Activated CD4-positive, alpha-beta T cell treated with anti-CD3 and anti-CD28 coated beads, Interleukin-2, Interleukin-6, amounts not matched to agents 100 ng/mL and 50 ng/mL, durations not matched to agents 16 hours and 8 hours (primary cell): ENCODE results near the gene GMDS.
A peak's percentile ranks its signal among the peaks of the same experiment; 100 is the strongest.

Source experiments
- DNase-seq: peaks from one replicate; pipeline ENCODE4 v3.0.0-alpha.2; 2020

Gene GMDS

DNA sequence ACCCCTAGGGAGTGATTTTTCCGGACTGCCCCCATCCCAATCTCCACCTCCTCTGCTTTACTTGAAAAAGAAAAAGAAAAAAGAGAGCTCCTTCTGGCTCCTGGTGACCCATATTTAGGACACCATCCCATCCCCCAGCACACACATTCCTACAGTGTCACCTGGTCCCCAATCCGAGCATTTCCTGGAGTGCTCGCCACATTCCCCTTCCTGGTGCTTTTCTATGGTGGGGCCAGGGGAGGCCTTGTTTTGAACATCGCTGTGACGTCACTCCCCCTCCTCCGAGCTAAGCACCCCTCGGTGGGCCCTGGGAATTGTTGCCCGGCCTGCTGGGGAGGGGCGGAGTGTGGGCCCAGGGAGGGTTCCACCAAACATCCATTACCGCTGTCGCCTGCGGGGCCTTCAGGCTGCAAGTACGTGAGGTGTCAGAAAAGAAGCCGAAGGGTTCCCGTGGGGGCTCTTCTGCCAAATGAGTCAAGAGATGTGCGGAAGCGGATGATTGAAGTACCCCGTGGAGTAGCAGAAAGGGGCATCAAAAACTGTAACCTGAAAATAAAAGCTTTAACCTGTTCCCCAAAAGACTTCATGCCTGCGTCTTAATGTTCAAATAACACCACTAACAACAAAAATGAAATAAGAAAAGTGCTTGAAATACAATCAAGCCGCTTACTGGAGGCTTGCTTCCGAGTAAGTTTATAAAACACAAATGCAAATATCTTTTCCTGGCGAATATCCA is 638.5 kb downstream of the GMDS start:
- DNase-seq: no peak

DNA sequence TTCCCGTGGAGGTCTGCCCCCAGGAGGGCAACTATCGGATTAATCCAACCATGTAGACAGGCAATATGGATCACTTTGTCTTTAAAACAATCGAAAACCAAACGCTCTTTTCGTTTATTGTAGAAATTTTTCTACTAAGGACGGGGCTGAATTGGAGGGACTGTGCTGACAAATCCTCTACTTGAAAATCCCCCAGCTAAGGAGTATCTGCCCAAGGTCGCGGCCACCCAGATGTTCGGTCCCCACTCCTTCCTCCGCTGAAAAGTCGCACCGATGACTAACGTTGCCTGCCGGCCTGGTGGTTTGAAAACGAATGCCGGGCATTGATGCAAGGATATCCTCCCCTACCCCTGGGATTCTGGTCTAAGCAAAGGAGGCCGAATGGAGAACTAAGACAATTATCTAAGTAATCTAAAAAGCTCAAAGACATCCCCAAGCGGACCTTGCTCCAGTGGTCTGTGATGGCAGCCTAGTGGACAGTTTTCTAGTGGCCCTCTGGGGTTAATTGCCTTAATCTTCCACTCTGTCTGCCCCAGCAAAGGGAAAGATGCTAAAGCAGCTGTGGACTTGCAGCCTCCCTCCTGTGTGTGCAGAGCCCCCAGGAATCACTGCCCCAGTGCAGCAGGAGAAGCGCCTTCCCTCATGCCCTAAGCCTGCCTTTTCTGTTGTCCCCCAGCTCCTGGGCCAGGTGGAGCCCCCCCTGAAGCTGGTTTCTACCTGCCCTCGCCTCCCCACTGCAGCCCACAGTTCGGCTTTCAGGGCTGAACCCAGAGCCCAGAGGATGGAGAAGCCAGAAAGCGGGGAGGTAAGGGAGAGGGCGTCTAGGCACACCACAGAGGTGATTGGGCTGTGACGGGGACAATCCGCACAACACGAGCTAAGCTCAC is 639.3 kb downstream of the GMDS start:
- DNase-seq: no peak

DNA sequence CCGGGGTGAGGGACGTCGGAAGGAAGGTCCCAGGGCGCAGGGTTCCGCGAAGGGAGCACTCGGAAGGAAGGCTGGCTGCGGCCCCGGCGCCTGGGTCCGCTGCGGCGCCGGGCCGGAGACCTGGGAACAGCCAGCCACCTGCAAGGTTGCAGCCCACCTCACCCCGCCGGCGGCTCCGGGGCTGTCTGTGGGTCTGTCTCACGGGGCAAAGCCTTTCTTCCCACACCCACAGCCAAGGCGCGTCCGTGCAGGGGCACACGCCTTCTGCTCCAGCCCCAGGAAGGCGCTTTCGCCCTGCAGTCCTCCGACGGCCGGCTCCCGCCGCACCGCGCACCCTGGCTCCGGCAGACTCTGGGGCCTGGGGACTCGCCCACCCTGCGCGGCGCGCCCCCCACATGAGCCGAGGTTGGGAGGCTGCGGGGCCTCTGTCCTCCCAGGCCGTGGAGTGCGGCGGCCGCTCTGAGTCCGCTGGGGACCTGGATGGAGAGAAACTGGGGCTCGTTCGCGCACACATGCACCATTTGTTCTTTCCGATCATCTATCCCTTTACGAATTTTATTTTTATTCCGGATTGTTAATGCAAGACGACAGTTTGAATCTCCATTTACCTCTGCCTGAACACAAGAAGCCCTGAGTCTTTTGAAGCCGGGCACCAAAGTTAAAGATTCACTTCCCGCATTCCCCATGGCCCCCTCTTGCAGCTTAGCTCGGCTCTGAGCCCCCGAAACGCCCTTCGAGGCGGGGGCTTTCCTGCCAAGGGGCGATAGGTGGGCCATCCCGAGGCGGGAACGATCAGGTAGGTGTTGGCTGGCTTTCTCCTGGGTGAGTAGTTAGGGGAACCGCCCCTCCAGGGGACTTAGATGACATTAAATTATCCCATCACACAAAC is 640.2 kb downstream of the GMDS start:
- no peak for DNase-seq

DNA sequence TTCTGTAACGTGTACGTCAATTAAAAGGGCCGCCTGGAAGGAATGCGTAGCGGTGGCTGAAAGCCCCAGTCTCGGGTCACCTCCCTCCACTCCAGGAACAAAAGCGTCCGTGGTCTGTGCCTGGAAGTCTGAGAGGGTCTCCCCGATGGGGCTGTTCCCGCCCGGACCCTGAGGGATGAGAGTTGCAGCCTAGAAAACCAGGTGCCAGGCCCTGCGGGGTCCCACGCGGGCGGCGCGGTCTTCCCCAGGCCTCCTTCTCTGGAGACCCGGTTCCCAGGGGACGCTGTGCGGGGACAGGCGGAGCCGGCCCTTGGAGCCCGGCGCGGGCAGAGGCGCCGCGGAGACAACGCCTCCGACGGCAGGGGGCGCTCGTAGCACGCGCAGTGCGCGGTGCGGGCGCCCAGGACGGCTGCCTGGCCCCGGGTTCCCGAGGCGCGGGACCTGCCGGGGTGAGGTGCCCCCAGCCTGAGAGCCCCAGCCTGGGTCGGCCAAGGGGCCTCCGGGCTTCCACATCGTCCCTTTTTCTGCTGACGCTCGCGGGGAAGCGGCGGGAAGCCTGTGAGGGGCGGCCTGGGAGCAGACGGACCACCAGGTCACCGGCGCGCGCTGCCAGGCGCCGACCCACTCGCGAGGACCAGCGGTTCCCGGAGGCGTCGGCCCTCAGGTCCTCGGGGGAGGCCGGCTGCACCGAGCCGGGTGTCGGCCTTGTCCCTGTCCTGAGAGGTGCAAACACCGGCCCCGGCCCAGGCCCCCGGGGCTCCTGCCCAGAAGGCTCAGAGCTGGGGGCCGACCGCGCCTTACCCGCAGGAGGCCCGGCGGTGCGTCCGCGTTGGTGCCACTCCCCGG is 641.0 kb downstream of the GMDS start:
- DNase-seq: peak; percentile 69

DNA sequence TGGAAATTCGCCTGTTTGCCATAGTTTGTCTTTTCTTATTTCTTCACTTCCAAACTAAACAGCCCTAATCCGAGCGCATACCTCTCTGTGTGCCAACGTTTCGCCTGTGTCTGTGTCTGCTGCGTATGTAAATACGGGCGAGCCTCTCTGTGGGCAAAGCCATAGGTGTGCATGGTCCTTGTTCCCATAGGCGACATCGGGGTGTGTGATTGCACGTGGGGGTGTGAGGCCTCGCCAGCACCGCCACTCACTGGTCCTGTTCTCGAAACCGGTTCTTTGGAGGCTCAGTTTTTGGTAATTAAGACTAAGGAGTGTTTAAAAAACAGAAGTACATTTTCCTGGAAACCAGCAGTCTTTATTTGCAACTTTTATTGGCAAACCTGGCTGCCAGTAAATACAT is 641.7 kb downstream of the GMDS start:
- DNase-seq: no peak

DNA sequence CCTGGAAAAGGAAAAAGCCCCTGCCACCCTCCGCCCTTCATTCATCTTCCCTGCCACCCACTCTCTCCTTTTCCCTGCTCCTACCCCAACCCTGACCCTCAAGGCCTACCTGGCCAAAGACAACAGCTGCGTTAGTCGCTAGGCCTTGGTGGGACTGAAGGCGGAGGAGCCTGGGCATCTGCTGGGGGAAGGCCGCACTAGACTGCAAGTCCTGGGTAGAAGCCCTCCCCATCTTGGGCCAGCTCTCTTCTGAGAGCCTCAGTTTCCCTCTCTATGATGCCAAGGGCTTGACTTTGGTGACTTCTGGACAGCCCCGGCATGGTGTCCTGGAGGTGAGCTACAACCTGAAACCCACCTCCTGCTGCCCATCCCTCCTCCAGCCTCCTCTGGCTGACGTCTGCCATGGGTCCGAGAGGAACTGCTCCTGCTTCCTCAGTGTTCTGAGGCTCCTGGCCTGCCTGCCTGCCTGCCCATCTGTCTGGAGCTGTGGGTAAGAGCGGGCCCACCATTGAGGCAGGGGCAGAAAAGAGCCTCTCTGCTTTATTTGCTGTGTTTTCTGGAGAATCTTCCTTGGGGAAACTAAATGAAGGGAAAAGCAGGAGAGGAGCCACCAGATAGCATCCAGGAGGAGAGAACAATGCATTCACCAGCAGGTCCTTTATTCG is 643.2 kb downstream of the GMDS start:
- no peak for DNase-seq

DNA sequence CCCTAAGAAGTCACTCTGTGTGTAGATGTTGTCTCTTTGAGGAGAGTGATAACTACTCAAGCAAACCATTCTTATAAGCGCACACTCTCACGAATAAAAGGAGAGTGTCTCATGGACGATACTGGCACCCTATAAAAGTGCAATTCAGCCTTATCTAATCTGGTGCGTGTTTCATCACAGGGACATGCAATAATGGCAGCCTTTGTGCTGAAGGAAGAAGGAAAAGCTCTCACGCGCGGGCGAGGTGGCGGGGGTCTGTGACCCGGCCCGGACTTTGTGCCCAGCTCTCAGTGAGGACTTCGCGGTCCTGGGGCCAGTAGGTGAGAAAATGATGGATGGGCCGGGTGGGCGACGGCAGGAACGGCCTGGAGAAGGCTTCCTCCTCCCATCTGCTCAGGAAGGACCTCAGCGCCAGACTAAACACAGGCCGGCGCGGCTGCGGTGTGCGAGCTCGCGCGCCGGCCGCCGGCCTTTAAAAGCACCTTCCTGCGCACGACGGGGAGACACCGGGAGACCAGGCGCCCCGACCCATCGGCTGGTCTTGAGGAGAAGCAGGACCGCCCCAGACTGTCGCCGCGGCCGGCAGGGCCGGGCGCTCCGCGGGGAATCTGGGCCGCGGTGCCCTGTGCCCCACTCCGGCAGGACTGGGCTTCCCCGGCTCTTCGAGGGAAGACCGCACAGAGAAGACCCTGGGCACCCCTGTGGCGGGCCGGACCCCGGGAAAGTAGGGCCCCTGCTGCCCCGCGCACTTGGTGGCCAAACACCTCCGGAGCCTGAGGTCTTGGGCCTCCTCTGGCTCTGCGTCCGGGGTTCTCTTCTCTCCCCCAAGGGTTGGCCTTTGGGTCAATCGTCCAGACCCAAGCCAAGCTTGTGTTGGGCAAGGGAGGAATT is 644.0 kb downstream of the GMDS start:
- no peak for DNase-seq

DNA sequence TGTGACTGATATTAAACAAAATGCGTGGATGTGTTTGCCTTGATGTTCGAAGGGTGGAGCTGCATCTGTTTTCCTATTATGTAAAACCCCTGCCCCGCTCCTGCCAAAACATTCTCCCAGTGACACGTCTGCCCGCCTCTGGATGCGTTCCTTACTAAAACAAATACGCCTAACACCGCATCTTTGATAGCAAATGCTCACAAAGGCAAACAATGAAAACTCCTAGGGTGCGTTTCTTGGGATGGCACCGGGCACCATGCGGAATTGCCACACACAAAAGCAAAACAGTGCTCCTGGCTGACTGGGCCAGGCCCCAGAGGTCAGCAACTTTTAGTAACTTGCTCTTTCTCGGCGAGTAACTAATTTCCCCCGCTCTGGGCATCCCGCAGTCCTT is 644.6 kb downstream of the GMDS start:
- DNase-seq: no peak

DNA sequence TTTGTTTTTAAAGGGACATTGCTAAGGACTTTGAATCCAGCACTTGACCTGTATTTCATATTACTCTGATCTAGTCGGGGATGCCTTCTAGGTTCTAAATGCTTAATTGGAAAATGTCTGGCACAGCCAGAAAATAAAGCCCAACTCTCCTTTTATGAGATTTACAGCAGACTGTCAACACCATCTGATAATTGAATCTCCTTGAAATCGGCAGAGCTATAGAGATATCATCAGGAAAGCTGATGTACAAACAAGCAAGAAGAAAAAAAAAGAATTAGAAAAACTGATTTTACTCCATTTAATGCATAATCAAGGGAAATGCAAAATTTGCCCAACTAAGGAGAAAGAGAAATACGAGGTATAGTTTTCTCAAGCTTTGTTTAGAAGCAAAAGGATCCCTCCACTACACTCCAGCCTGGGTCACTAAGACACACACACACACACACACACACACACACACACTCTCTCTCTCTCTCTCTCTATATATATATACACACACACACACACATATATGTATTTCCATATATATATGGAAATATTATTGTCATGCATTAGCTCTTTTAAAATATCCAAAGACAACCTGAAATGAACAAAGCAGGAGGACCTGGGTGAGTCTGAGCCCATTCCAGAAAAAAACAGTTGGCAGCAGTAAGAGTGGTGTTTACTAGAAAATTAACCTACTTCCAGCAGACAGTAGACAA is 645.2 kb downstream of the GMDS start:
- no peak for DNase-seq

DNA sequence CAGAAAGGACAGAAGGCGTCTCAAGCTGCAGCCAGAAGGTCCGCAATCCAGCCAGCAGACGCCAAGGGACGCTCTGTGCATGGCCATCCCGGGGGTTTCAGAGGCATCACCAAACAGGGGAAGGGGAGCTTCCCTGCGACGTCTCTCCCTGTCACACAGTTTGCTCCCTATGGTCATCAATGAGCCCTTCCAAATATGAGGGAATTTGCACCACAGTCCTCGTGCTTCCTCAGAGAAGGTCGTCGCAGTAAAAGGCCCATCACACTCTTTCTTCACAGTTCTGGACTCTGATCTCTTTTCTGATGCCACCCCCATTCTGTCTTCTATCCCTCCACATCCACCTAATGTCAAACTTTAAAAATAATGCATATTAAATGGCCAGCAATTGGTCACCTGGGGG is 645.9 kb downstream of the GMDS start:
- DNase-seq: no peak

DNA sequence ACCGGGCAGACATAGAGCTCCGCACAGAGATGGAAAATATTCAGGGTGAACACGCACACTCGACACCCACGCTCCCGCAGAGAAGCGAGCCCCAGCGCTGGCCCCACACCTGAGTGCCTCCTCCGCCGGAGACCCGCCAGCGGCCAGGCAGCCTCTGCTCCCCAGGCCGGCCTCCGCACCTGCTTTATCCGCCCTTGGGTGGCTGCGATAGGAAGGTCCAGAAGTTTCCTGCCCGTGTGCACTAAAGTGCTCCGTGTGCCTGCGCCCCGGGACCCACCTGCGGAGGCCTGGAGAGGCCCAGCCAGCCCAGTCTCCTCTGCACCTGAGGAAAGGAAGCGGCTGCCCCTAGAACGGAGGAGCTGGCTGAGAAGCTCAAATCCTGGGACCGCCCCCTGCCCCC is 646.5 kb downstream of the GMDS start:
- no peak for DNase-seq

DNA sequence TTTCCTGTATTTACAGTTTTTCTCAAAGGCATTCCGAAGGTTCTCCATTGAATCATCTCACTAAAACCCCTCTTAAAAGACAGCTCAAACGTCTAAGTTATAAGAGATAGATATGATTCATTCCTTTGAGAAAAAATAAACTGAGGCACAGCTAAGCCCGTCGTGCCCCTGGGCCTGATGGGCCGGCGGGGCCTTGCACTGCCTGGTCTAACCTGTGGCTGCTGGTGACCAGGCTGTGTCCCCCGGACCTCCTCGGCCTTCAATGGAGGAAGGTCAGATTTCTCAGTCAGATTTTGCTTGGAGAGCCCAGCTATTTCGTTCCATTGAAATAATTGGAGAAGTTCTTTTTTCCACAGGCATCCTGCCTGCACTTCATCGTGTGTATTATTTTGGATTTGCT is 647.0 kb downstream of the GMDS start:
- no peak for DNase-seq

DNA sequence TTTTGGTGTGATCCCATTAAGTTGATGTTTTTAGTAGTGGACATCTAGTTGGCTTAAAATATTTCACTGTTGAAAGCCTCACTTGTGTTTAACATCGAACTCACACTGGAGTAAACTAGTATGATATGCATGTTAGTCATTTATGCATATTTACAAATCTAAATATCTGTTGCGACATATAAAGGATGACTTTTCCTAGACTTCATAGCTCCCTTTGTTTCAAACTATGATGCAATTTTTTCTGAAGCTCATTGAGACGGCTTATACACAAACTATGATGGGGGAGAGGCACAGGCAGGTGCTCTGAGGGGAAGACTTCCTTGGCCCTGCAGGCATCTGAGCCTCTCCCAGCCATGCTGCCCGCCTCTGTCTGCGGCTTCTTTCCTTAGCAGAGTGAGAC is 647.5 kb downstream of the GMDS start:
- DNase-seq: no peak

DNA sequence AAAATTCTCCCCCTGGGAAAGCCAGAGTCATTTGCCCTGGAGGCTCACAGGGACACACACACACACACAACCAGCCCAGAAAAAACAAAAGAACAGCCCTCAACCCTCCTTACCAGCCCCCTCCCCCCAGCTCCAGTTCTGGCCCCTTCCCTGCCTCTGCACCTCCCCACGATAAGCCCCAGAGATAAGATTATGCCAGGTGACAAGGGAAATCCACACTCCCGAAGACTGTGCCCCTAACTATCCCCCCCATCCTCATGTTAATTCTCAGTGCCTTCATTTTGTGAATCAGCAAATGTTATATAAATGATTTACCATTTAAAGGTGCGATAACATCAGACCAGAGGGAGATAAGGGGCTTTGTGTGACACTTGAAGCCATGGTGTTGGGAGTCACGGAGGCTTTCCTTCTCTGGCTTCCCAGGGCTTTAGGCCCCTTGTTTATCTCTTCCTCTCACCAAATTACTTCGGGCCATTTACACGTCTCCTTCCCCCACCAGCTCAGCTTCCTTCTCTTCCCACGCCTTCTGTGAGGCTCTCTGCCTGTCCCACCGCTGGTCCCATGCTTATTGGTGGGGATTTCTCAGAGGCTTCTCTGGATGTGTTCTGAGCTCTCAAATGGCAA is 648.2 kb downstream of the GMDS start:
- no peak for DNase-seq

DNA sequence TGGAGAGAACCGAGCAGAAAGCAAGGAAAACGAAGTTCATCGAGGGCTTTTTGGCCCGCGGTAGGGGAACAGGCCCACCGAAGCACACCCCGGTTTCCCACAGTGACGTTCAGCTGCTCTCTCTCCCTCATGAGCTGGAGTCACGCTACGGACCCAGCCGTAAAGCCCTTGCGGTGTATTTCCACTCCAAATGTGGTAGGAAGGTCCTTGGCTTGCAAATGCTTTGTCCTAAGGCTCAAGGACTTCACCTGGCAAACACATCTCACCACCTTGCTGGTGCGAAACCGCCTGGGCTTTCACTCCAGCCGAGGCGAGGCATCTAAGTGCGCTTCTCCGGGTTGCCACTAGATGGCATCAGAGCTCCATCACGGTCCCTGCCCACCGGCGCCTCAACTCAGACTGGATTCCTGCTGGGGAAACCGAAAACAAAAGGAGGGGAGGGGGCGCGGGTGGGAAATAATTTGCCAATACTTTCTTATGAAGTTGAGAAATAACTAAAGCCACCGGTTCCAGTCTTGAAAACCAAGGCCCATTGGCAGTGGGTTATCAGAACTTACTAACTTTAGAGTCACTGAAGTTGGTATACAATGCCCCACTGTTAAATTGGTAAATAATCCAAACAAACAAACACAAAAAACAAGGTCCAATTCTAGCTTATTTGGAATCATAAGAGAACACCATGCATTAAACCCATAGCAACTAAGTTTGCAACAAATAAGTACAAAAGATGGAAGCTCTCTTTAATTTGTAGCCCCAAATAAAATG is 649.1 kb downstream of the GMDS start:
- peak; percentile 70 for DNase-seq

DNA sequence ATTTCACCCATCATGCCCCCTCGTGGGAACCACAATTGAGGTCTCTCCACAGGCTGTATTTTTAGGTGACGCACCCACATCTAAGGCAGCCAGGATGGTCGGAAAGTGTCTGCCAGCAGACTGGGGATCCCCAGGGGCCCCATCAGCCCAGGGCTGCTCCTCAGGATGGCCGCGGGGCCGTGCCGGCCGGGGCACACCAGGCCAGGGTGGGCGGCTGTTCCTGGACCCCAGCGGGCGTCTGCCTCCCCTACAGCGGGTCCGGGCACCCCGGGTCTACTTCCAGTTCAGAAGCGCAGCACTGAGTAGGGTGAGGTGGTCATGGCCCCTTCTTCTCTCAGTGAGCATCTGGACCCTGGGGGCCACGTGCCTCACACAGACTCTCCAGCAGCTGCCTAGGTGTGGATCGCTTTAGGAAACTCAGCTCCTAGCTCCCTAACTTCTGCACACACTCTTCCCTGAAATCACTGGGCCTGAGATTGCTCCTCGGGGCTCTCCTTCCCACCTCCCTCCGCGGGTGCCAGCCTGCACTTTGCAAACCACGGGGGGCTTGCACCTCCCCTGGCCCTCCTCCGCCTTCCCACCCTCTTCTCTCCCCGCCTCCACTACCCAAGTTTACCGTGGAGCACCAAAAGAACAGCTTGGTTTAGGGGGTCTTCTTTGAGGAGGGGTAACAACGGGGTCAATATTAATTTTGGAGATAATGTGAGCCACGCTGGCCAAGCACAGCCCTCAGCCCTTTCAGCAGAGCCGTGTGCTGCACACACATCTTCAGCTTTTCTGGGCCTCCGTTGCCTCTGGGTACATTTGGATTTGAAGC is 649.9 kb downstream of the GMDS start:
- DNase-seq: no peak

DNA sequence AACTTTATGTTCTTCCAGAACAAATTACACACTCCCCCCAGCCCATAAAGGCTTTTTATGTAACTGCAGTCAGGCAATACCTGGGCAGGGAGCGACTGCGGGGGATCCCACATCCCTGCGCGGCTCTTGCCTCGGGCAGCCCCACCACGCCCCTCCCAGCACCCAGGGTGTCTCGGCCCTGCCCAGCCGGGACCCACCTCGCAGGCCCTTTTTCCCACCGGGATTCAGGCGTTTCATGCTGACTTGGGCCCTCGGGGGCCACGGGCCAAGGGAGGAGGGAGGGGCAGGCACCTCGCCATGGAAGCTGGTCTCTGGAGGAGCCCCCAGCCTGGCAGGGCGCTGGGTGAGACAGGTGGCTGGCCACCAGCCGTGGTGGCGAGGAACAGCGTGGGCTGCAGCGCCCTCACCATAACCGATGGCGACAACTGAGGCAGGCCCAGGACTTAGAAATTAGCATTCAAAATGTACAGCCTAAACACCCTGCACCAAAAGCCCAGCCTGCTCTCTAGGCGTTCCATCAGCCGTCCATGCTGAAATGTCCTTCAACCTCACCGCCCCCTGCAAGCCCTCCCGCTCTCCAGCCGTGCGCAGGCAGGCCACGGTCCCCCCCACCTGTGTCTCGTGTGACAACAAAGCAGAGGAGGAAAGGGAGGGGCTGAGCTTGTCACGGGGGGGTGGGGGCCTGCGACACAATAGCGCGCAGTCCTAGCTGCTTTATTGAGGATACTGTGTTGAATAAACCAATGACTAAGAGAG is 650.8 kb downstream of the GMDS start:
- DNase-seq: no peak
